ENCODE results near the gene NATD1. TPM values are rescaled to one million over a fixed set of nuclear protein-coding genes. Genes with fewer than 3 reads are reported as not detected.

The NATD1 gene
- total and polyA plus RNA-seq, 2 experiments from 2014 or later: 2.1 to 8.1 TPM

- Histone ChIP-seq H3K4me2 (peak overlapping the region; percentile 98), H4K20me1 (replicated peaks; ENCODE audit: insufficient read depth) (peaks cover 33% of the 10 kb centered on the region), H2AFZ (no peak overlapping the region), H3K27ac (ENCODE audit: low read depth) (no peak overlapping the region), H3K4me3 (peak overlapping the region; percentile 98; the same call in 1 of the 2 replicates), H3K27me3 (ENCODE audit: insufficient read depth) (no peaks in the 10 kb centered on the region), H3K36me3 (ENCODE audit: insufficient read depth) (peaks cover 3% of the 10 kb centered on the region; the same call in 1 of the 2 replicates), H3K79me2 (replicated peaks; ENCODE audit: insufficient read depth) (peaks cover 41% of the 10 kb centered on the region), H3F3A (replicated peaks; ENCODE audit: low read depth) (peaks cover 6% of the 10 kb centered on the region), H3K9me2 (ENCODE audit: insufficient read depth) (no peaks in the 10 kb centered on the region), H3K4me1 (ENCODE audit: insufficient read depth) (peaks cover 21% of the 10 kb centered on the region)
- no peaks in the 10 kb centered on the region for H3K36me3 Mint-ChIP-seq (ENCODE audit: low read depth)
- H3K27me3 Mint-ChIP-seq (ENCODE audit: insufficient read depth, low read depth, poor library complexity): peaks cover 5% of the 10 kb centered on the region
- H3K4me3 Mint-ChIP-seq: peak overlapping the region; percentile 98
- ATAC-seq (no peak), DNase-seq (ENCODE audit: low spot score) (no peak)
- no peak for TF ChIP-seq POLR2AphosphoS5 (IDR thresholded peaks at IDR 0.05; ENCODE audit: low read depth)
- TF ChIP-seq ZNF331 (CRISPR knock-in tag; IDR thresholded peaks at IDR 0.05; ENCODE audit: low read depth): no peak
- TF ChIP-seq REST (IDR thresholded peaks at IDR 0.05; ENCODE audit: unreplicated experiment): no peak
- TF ChIP-seq JUNB (IDR thresholded peaks at IDR 0.05; ENCODE audit: unreplicated experiment): no peak
- TF ChIP-seq ZNF114 (CRISPR knock-in tag; IDR thresholded peaks at IDR 0.05): no peak
- TF ChIP-seq NANOG (IDR thresholded peaks at IDR 0.05; ENCODE audit: borderline replicate concordance): no peak
- no peak for TF ChIP-seq CREB1 (CRISPR knock-in tag; IDR thresholded peaks at IDR 0.05; ENCODE audit: low read depth)
- H3K9me3 Mint-ChIP-seq: no peaks in the 10 kb centered on the region
- no peak overlapping the region for H3K27ac Mint-ChIP-seq
- peaks cover 35% of the 10 kb centered on the region for H3K4me1 Mint-ChIP-seq
Measured at GRCh38 chr17:21215935-21216334, 37.3 kb downstream of the NATD1 start.

- Histone ChIP-seq H3K79me2 (replicated peaks; ENCODE audit: insufficient read depth) (peaks cover 51% of the 10 kb centered on the region), H4K20me1 (replicated peaks; ENCODE audit: insufficient read depth) (peaks cover 43% of the 10 kb centered on the region), H3K36me3 (ENCODE audit: insufficient read depth) (peaks cover 6% of the 10 kb centered on the region; the same call in 1 of the 2 replicates), H3K4me1 (ENCODE audit: insufficient read depth) (peaks cover 21% of the 10 kb centered on the region), H3K27me3 (ENCODE audit: insufficient read depth) (no peaks in the 10 kb centered on the region), H3F3A (replicated peaks; ENCODE audit: low read depth) (peaks cover 6% of the 10 kb centered on the region), H2AFZ (peak overlapping the region; percentile 92; the same call in 1 of the 2 replicates), H3K27ac (ENCODE audit: low read depth) (peak overlapping the region; percentile 99), H3K4me3 (peak overlapping the region; percentile 98), H3K9me2 (ENCODE audit: insufficient read depth) (no peaks in the 10 kb centered on the region), H3K4me2 (peak overlapping the region; percentile 98)
- Mint-ChIP-seq H3K9me3 (no peaks in the 10 kb centered on the region), H3K36me3 (ENCODE audit: low read depth) (peaks cover 8% of the 10 kb centered on the region; the same call in 2 of the 3 replicates), H3K27ac (peak overlapping the region; percentile 18), H3K27me3 (ENCODE audit: insufficient read depth, low read depth, poor library complexity) (peaks cover 2% of the 10 kb centered on the region), H3K4me1 (peaks cover 38% of the 10 kb centered on the region), H3K4me3 (peak overlapping the region; percentile 98)
- ATAC-seq: peak; percentile 2
- DNase-seq (ENCODE audit: low spot score): peak; percentile 73
- no peak for TF ChIP-seq CREB1 (CRISPR knock-in tag; IDR thresholded peaks at IDR 0.05; ENCODE audit: low read depth)
- no peak for TF ChIP-seq ETS1 (IDR thresholded peaks at IDR 0.05)
- no peak for TF ChIP-seq ZNF462 (CRISPR knock-in tag; IDR thresholded peaks at IDR 0.05)
Measured at GRCh38 chr17:21214777-21215541, 38.3 kb downstream of the NATD1 start.

Data from GM23338 (cell line).